ENCODE measurements around the gene GRAMD4. TPM values are rescaled to one million over a fixed set of nuclear protein-coding genes. Genes with fewer than 3 reads are reported as not detected.

The GRAMD4 gene, protein sequence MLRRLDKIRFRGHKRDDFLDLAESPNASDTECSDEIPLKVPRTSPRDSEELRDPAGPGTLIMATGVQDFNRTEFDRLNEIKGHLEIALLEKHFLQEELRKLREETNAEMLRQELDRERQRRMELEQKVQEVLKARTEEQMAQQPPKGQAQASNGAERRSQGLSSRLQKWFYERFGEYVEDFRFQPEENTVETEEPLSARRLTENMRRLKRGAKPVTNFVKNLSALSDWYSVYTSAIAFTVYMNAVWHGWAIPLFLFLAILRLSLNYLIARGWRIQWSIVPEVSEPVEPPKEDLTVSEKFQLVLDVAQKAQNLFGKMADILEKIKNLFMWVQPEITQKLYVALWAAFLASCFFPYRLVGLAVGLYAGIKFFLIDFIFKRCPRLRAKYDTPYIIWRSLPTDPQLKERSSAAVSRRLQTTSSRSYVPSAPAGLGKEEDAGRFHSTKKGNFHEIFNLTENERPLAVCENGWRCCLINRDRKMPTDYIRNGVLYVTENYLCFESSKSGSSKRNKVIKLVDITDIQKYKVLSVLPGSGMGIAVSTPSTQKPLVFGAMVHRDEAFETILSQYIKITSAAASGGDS
- total RNA-seq (2014; rRNA removed; shearing (Covaris generic)) = 23.5 and 45.4 TPM in 2 replicates

DNA sequence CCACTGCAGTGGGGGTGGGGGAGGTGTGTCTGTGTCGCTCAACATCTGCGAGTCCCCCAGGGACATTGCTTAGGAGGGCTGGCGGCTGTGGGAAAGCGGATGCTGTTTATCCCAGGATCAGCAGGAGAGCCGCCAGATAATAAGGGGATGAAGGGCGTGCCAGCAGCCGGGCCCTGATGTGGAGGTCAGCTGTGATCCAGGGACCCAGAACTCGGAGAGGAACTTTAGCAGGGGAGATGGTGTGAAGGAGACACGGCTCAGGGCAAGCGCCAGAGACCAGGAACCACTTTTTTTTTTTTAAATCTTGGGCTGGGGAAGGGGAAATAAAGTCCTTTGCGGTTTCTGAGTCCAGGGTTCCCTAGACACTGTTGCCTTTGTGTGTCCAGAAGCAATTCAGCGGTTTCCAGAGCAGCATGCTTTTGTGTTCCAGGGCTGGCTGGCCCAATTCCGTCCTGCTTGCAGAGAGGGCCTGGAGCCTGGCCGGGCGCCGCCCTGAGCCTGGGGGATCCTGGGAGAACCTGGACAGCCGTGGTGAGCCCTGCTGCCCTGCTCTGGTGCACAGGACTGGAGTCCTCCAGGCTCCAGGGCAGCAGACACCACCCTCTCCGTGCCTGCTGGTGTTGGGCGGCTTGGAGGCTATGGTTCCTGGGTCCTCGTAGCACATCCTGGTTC is at the start of gene GRAMD4:
Gene GRAMD4 (plus strand): TSS at position 557 of the 672 bp plus-strand sequence. CDS start 6,414 bp downstream, outside the sequence.
- peak; percentile 31 for DNase-seq (ENCODE audit: low spot score)
- in situ Hi-C loops (cut with HindIII; ENCODE audit: low sequenced_read_pairs) = no loop called here

DNA sequence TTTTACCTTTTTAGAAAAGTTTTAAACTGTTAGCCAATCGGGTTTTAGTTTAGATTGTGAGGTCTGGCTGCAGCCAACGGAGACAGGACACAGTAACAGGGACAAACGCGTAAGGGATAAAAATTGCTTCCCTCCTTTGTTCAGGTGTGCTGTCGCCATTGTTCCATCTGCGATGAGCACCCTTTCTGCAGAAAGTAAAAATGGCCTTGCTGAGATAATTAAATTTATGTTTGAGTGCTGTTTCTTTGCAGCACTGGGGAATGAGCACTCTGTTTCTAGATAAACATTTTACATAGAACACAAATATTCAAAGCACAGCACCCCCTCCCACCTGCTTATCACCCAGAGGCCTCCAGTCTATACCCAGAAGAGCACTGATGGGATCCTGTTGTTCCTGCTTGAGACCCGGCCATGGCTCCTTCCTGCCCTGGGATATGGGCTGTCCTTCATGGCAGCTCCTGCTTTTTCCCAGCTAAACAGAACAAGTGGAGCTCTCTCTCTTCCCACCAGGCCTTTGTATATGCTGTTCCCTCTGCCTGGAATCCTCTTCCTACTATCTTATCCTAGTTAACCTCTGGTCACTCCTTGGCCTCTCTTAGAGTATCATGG is 48.4 kb upstream of the GRAMD4 start:
- in situ Hi-C loops (cut with HindIII; ENCODE audit: low sequenced_read_pairs) = no loop called here
- DNase-seq (ENCODE audit: low spot score) = no peak

DNA sequence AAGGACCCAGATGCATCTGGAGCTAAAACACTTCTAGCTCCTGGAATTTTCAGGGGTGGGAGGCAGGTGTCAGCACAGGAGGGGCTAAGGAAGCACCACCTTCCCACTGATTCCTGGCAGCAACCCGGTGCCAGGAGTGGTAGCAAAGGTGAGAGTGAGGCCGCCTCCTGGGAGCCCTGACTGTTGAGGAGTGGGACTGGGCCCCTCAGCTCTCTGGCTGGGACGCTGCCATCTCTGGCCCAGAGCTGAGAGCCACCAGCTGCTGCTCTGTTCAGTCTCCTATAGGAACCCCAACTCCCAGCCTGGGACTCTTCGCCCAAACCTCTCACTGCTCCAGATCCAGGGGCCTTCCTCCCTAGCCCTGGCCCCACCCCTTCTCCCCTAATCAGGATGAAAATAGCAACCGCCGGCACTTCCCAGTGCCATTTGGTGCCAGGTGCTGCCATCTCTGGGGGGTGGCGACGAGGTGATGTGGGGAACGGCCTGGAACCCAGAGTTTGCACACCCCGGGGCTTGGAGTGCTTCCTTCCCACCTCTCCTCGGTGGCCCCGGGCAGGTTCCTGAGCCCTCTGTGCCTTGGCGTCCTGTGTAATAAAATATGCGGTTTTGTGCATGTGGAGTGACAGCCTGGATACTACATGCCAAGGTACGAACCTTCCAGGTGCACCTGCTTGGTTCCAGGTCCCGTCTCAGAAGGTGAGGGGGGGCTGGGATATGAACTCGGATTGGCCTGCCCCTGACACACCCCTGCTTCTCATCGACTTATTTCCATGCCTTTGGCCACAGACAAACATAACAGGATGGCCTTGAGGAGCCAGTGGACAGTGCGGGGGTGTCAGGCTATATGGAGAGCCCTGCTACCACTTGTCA is 47.0 kb upstream of the GRAMD4 start:
- DNase-seq (ENCODE audit: low spot score) = no peak
- in situ Hi-C loops (cut with HindIII; ENCODE audit: low sequenced_read_pairs) = no loop called here

DNA sequence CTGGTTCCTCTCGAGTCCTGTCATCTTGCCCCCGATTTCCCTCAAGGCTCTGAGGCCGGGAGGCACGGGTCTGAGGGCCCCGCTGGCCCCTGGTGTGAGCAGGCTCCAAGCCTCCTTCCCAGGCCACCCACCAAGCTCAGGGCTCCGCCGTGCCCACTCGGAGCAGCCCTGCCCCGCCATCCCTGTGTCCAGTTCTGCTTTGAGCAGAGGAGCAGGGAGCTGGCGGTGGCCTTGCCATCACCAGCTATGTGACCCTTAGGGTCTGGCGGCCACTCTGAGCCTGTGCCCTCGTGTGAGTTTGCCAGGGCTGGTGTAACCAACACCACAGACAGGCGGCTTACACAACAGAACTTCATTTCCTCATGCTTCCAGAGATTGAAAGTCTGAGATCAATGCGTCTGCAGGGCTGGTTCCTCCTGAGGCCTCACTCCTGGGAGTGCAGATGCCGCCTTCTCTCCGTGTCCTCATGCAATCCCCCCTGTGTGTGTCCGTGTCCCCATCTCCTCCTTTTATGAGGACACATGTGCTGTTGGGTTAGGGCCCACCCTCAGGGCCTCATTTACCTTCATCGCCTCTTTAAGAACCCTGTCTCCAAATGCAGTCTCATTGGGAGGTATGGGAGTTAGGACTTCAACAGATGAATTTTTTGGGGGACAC is 46.3 kb upstream of the GRAMD4 start:
- in situ Hi-C loops (cut with HindIII; ENCODE audit: low sequenced_read_pairs) = no loop called here
- no peak for DNase-seq (ENCODE audit: low spot score)

DNA sequence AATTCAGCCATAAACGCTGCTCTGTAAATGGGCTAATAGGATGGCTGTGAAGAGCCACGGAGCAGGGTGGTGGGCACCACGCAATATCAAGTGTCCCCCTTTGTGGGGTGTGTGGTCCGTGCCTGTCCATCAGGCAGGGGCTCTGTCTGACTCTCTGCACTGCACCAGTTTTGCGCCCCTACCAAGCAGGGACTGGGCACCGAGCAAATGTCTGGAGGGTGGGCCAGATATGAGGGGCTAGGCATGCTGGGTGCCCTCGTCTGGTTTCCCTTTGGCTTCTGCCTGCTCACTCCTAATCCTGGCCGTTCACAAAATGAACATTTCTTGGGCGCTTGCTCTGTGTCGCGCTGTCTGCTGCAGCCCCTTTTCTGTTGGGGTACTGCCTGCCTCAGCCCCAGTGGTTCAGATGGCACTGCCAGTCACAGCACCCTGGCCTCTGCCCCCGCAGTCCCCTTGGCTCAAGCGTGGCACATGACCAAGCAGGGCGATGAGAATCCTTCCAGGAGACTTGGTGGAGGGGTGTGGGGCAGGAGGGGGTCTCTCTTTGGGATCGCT is 45.7 kb upstream of the GRAMD4 start:
- DNase-seq (ENCODE audit: low spot score) = no peak
- in situ Hi-C loops (cut with HindIII; ENCODE audit: low sequenced_read_pairs) = no loop called here

DNA sequence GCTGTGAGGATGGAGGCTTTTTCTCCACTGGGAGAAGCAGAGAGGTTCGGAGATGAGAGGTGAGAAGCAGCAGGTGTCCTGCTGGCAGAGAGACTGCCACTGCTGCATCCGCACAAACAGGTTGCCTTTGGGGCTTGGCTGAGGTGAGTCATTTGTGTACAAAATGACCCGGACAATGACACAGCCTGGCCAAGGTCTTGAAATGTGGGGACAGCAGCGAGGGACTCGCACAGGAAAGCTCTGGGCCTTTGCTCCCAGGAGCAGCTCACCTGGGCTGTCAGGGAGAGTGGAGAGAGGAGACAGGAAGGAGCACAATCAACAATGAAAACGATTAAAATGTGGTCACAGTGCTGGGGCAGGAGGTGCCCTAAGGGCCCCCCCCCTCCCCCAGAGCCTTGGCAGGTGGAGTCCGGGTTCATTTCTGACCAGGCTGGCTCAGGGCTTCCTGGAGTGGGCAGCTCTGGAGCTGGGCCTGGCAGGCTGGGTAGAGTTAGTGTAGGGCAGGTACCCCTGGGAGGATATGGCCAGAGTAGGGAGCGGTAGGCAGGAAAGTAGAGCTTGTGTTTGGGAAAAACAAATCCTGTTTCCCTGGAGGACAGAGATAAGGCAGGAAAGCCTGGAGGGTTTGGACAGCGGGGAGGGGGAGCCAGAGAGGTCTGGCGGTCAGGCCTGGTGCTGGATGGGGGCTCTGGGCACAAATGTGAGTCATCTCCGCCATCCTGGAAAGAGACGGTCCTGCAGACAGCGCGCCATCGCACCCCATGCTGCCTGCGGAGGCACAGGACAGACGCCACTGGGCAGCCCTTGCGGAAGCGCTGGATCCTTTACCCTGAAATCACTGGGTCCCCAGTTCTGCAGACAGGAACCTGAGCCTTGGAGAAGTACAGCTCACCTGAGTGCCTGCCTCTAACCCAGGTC is 44.9 kb upstream of the GRAMD4 start:
- in situ Hi-C loops (cut with HindIII; ENCODE audit: low sequenced_read_pairs) = no loop called here
- no peak for DNase-seq (ENCODE audit: low spot score)

DNA sequence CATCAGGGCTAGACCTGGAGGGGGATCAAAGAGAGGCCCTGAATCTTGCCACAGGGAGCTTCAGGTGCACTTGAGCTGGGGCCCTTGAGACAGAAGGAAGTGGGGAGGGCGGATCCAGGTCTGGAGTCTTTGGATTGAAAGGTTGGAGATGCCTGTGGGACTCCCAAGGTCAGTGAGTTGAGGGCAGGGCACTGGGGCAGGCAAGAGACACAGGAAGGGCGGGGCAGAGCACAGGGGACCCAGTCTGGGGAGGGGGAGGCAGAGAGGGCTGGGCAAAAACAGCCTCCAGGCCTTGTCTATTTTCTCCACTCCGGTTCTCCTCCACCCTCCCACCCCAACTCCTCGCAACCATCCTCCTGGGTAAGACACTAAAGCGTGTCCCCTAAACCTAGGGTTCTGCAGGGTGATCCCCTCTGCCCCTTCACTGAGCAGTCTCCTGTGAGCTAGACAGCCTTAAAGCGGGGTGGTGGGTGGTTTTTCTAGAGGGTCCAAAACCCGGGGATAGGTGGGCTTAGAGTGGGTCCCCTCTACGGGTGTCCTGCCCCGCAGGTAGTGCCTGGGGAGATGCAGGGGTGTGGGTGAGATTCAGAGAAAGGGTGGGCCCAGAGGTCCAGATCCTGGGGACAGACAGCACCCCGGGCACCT is 44.2 kb upstream of the GRAMD4 start:
- DNase-seq (ENCODE audit: low spot score) = no peak

DNA sequence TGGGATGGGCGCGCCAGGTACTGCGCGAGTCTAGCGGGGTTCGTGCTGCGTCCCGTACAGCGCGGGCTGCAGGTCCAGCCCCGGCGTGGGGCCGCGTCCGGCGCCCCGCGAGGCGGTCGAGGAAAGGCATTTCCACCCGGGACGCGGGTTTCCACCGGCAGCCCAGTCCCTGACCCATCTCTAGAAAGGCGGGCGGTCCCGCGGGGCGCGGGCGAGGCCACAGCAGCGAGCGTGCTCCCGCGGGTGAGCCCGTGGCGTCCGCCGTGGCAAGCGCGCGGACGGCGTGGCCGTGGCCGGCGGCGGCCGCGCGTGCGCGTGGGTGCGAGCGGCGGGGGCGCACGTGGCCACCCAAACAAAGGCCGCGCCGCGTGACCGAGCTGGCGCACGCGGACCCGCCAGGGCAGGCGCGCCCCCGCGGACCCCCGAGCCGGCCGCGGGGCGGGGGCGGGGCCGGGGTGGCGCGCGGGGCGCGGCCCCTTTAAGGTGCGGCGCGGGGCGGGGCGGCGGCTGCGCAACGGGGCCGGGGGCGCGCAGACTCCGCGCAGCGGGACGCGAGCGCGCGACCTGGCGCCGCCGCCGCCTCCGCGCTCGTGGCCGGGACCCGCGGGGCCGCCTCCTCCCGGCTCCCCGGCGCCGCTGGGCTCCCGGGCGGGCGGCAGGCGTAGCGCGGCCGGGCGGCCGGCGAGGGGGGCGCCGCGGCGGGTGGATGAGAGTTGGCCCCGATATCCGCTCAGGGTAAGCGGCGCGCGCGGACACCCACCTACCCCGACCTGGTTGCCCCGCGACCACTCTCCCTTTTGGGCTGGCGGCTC is 43.4 kb upstream of the GRAMD4 start:
- peak; percentile 41 for DNase-seq (ENCODE audit: low spot score)

More for the DNA sequence above, 44.2 kb upstream of the GRAMD4 start:
- in situ Hi-C loops (cut with HindIII; ENCODE audit: low sequenced_read_pairs) = no loop called here

DNA sequence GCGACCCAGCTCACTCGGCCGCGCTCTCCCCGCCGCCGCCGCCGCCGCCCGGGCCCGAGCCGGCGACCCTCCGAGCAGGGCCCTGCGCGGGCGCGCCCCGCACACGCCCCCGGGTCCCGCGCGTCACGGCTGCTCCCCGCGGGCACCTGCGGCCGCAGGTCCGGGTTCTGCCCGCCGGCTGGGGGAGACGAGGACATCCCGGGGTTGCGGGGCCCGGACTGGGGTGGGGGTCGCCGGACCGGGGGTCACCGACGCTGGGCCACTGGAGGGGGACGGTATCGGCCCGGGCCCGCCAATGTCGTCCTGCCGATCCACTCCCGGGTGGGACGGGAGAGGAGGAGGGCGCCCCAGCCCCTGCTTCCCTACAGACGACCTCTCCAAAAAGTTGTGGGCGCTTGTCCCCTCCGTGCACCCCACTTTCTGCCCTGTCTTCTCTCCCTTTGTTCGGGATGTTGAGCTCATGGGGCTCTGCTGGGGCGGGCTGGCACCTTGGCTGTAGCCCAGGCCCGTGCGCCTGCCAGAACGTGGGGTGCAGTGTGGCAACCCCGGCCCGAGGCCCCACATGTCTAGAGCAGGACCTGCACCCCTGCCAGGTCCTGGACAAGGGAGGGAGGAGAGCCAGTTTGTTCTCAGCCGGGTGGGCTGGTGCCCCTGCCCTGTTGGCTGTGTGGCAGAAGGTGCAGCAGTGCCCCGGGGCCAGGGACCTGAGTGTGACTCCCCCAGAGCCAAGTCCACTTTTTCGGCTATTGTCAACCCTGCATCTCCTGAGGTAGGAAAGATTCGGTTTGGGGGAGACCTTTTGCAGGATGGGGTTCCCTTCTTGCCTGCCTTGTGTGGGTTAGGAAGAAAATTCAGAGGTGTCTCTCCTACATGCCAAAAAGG is 42.6 kb upstream of the GRAMD4 start:
- in situ Hi-C loops (cut with HindIII; ENCODE audit: low sequenced_read_pairs) = no loop called here
- DNase-seq (ENCODE audit: low spot score) = peak; percentile 23

More for the DNA sequence above, 43.4 kb upstream of the GRAMD4 start:
- in situ Hi-C loops (cut with HindIII; ENCODE audit: low sequenced_read_pairs) = no loop called here

DNA sequence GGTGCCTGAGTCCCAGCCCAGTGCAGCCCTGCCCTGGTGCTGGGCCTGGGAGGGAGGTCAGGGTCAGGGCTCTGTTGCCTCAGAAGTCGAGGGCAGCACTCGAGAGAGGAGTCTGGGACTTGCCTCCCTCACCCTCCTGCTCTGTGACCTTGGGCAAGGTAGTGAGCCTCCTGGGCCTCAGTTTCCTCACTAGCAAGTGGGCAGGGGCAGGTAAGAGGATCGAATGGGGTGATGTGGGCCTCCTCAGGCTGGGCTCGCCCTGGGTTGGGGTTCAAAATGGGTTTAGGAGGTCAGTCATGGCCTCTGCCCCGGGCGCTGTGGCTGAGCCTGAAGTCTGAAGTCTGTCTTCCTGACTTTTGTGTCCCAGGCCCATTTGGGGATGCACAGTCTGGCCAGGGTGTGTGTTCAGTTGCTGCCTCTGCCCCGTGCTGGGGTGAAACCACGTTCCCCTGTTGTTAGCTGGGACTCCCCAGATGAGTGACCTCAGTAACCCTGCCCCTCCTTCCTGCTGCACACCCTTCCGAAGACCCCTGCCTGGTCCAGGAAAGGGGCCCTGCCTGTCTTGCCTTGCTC is 41.8 kb upstream of the GRAMD4 start:
- DNase-seq (ENCODE audit: low spot score) = no peak
- in situ Hi-C loops (cut with HindIII; ENCODE audit: low sequenced_read_pairs) = no loop called here

DNA sequence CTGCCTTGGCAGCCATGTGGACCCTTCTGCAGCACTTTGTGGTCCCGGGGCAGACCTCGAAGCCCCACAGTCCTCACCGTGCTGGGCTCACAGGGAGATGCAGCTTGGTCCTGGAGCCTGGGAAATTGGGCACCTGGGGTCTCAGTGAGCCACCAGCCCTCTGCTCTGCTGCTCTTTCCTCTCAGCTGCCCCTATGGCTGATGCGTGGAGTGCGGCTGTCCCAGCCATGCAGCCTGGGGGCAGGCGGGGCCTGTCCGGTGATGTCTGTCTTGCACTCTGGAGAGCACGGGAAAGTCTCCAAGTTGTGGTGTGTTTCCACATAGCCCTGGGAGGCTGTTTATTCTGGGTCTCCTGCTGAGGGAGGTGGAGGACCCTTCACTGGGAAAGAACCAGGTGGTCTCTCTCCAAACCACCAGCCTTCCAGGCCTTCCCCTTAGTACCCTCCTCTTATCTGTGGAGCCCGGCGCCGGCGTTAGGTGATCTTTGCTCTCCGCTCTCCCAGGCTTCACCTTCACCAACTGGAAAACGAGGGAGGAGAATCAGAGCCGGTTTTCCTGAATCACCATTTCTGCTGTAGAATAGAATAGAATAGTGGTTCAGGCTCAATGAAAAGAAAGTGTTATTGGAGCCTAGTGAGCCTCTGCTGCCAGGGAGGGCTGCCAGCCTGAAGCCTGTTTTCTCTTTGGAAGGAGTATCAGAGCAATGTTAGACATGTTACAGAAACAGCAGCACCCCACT is 41.2 kb upstream of the GRAMD4 start:
- in situ Hi-C loops (cut with HindIII; ENCODE audit: low sequenced_read_pairs) = no loop called here
- DNase-seq (ENCODE audit: low spot score) = no peak

DNA sequence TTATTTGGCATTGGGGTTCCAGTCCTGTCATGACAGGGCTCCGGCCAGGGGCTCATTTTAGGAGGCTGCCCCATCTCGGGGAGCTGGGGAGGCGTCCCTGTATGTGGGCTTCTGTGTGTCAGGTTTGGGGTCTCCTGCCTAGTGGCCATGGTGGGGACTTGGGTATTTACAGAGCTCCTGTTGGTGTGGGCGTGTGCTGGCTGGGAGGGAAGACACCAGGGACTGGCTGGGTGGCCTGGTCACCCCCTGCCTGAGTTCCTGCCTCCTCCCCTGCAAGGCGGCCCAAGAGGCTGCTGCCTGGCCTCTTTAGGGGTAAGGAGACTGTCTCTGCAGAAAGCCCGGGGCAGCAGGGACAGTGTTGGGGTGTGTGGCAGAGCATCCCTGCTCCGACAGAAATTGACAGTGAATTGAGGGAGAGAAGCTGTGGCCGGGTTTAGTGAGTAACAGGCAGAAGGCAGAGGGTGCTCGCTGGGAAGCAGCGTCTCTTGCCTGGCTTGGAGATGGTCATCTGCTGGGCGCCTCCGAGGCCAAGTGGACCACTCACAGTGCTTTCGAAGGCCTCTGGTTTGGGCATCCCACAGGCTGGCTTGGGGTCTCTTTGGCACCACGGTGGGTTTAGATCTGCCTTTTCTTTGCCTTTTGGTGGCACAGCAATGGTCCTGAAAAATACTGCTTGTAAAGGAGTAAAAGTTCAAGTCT is 40.3 kb upstream of the GRAMD4 start:
- DNase-seq (ENCODE audit: low spot score) = no peak
- in situ Hi-C loops (cut with HindIII; ENCODE audit: low sequenced_read_pairs) = no loop called here

DNA sequence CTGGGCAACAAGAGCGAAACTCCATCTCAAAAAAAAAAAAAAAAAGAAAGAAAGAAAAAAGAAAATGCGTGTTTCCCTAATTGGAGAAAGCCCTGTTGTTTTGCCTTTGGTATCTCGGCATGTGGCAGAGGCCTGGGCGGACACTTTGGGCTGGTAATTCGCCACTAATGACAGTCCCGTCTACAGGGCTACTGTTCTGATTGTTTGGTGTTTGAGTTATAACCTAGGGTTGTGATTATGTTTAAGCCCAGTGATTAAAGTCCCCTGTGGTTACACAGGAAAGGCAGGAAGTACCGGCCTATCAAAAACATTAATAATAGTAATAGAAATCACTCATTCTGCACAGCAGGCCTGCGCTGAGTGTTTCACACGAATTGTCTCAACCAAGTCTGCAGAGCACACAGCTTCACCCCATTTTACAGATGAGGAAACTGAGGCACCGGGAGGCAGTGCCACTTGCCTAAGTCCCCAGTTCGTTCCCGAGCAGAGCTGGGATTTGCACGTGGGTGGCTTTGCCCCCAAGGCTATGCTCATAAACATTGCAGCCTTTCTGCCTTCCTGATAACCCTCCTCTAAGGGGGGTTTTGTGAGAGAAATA is 39.1 kb upstream of the GRAMD4 start:
- no peak for DNase-seq (ENCODE audit: low spot score)
- in situ Hi-C loops (cut with HindIII; ENCODE audit: low sequenced_read_pairs) = no loop called here

All from G401 (cell line).